ENCODE results near the gene ADARB2. TPM values are rescaled to one million over a fixed set of nuclear protein-coding genes. Genes with fewer than 3 reads are reported as not detected.
"Not testable (repeated sequence)": the region's sequence is repeated elsewhere in the genome, so short reads cannot be mapped to it uniquely, and the experiment has no call there.

The ADARB2 gene
- total and polyA plus RNA-seq, 11 donors: 0.07 to 1.2 (median 0.28) TPM; not detected in 4

DNA sequence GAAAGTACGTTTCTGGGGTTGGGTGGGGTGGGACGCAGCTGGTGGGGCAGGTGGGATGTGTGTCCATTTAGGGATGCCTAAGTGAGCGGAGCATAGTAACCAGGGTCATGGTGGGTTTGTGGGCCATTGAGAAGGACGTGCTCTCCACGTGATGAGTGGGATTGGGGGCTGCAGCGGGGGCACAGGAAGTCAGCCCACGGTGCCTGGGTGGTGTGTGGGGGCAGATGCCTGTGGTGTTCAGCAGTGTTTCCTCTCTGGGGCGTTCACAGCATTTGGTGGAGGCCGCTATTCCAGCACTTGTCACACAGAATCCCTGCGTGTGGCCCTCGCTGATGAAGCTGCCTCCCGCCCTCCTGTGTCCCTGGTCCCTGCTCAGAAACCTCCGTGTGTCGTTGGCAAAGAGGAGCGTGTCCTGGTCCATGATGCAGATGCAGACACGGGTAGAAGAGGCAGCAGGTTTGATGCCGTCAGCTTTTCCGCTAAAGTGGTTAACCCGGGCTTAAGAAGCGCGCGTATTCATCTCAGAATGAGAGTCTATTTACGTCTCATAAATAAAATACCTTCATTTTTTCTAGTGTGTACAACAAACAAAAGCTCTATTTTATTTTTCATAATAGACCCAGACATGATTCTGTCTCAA is 274.2 kb downstream of the ADARB2 start:
- ATAC-seq: no peak
- DNase-seq: no peak
- 81 to 84% (median 82%) methylated on average over 22 to 23 of the region's 23 CpGs for WGBS, 4 donors
- no peak overlapping the region for H3K27ac ChIP-seq
- TF ChIP-seq POLR2A (IDR thresholded peaks at IDR 0.05): no peak
- no peak for TF ChIP-seq CTCF (IDR thresholded peaks at IDR 0.05)
- no peaks in the 10 kb centered on the region for H3K9me3 ChIP-seq
- intact Hi-C loops (cut with DNase I): no loop called here
- H3K4me1 ChIP-seq: no peaks in the 10 kb centered on the region
- no peak overlapping the region for H3K4me3 ChIP-seq
- H3K36me3 ChIP-seq: no peaks in the 10 kb centered on the region
- H3K27me3 ChIP-seq: peaks cover 0 to 6% (median 0%) of the 10 kb centered on the region in 9 donors

- Histone ChIP-seq H3K27me3 (peaks cover 0 to 6% (median 0%) of the 10 kb centered on the region in 9 donors), H3K4me1 (no peaks in the 10 kb centered on the region), H3K36me3 (no peaks in the 10 kb centered on the region), H3K9me3 (no peaks in the 10 kb centered on the region), H3K27ac (no peak overlapping the region), H3K4me3 (no peak overlapping the region)
- ATAC-seq (no peak), DNase-seq (no peak)
- intact Hi-C loops (cut with DNase I): no loop called here
- WGBS, 4 donors: 79 to 90% (median 83%) methylated on average over 1 of the region's 1 CpG
- no peak for TF ChIP-seq POLR2A (IDR thresholded peaks at IDR 0.05)
- no peak for TF ChIP-seq CTCF (IDR thresholded peaks at IDR 0.05)
Measured at GRCh38 chr10:1462521-1462920, 274.8 kb downstream of the ADARB2 start.

- TF ChIP-seq POLR2A (IDR thresholded peaks at IDR 0.05): no peak
- TF ChIP-seq CTCF (IDR thresholded peaks at IDR 0.05): no peak
- no peaks in the 10 kb centered on the region for H3K4me1 ChIP-seq
- intact Hi-C loops (cut with DNase I): no loop called here
- WGBS, 4 donors: 70 to 75% (median 73%) methylated on average over 5 of the region's 5 CpGs
- ATAC-seq (no peak), DNase-seq (no peak)
- no peak overlapping the region for H3K4me3 ChIP-seq
- H3K27ac ChIP-seq: no peak overlapping the region
- no peaks in the 10 kb centered on the region for H3K36me3 ChIP-seq
- H3K9me3 ChIP-seq: no peaks in the 10 kb centered on the region
- H3K27me3 ChIP-seq: peaks cover 0 to 4% (median 0%) of the 10 kb centered on the region in 9 donors
Measured at GRCh38 chr10:1462032-1462431, 275.3 kb downstream of the ADARB2 start.

GRCh38 chr10:1461016-1461415 is 276.3 kb downstream of the ADARB2 start:
- no peak overlapping the region for H3K27ac ChIP-seq
- H3K27me3 ChIP-seq: peaks cover 0 to 13% (median 0%) of the 10 kb centered on the region in 9 donors
- no peaks in the 10 kb centered on the region for H3K4me1 ChIP-seq
- no peak for ATAC-seq
- DNase-seq: no peak
- intact Hi-C loops (cut with DNase I): no loop called here
- WGBS, 4 donors: 33 to 45% (median 37%) methylated on average over 9 of the region's 9 CpGs
- no peaks in the 10 kb centered on the region for H3K36me3 ChIP-seq
- TF ChIP-seq CTCF (IDR thresholded peaks at IDR 0.05) (no peak), POLR2A (IDR thresholded peaks at IDR 0.05) (no peak)
- no peaks in the 10 kb centered on the region for H3K9me3 ChIP-seq
- no peak overlapping the region for H3K4me3 ChIP-seq

GRCh38 chr10:1459664-1460063 is 277.7 kb downstream of the ADARB2 start:
- peaks cover 0 to 14% (median 0%) of the 10 kb centered on the region in 9 donors for H3K27me3 ChIP-seq
- DNase-seq; H3K36me3 ChIP-seq; H3K9me3 ChIP-seq; H3K4me3 ChIP-seq; H3K4me1 ChIP-seq; intact Hi-C loops (cut with DNase I); ATAC-seq; H3K27ac ChIP-seq: not testable (repeated sequence)
- 78 to 92% (median 87%) methylated on average over 6 of the region's 6 CpGs for WGBS, 4 donors
